ENCODE results near the gene GARIN5A. TPM values are rescaled to one million over a fixed set of nuclear protein-coding genes. Genes with fewer than 3 reads are reported as not detected.

Gene GARIN5A
- total RNA-seq, 1 experiment from 2014 or later = 0.84 TPM

DNA sequence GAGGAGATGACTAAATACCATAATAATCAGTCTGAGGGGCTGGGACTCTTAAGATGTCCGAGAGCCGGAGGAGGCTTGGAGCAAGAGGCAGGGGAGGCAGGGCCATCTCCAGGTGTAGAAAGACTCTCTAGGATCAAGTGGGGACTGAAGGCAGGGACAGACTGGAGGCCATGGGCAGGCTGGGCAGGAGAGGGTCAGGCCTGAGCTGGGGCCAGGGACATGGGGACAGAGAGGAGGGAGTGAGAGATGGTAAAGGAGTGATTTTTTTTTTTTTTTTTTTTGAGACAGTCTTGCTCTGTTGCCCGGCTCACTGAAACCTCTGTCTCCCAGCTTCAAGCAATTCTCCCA is 32.2 kb upstream of the GARIN5A start:
- H3K9me3 ChIP-seq (ENCODE audit: low read depth, low read length, poor library complexity, severe bottlenecking) = no peaks in the 10 kb centered on the region
- no TSS peak for BruUV-seq (replicated peaks)
- H3K27ac ChIP-seq (ENCODE audit: low read depth, low read length, poor library complexity, severe bottlenecking) = no peak overlapping the region
- ChIA-PET CTCF (interaction anchor here (0.6 to 0.7 kb wide), 3 partner anchors 22 to 581 kb away, joined by 4 to 10 read pairs (median 4); no protein-coding TSS in a partner anchor), POLR2A (ENCODE audit: low non-redundant PET) (no interaction called here)
- TF ChIP-seq, protein P1, sequence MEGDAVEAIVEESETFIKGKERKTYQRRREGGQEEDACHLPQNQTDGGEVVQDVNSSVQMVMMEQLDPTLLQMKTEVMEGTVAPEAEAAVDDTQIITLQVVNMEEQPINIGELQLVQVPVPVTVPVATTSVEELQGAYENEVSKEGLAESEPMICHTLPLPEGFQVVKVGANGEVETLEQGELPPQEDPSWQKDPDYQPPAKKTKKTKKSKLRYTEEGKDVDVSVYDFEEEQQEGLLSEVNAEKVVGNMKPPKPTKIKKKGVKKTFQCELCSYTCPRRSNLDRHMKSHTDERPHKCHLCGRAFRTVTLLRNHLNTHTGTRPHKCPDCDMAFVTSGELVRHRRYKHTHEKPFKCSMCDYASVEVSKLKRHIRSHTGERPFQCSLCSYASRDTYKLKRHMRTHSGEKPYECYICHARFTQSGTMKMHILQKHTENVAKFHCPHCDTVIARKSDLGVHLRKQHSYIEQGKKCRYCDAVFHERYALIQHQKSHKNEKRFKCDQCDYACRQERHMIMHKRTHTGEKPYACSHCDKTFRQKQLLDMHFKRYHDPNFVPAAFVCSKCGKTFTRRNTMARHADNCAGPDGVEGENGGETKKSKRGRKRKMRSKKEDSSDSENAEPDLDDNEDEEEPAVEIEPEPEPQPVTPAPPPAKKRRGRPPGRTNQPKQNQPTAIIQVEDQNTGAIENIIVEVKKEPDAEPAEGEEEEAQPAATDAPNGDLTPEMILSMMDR (conservative IDR thresholded peaks at IDR 0.05; ENCODE audit: low read depth, low read length) = no peak
- DNase-seq (ENCODE audit: low spot score) = no peak
- no peak overlapping the region for H3K4me3 ChIP-seq (ENCODE audit: low read depth, low read length, poor library complexity, severe bottlenecking)
- H3K27me3 ChIP-seq (replicated peaks; ENCODE audit: insufficient read depth, low read depth, low read length, poor library complexity) = no peaks in the 10 kb centered on the region
- H3K4me1 ChIP-seq (ENCODE audit: insufficient read depth, low read length, poor library complexity, severe bottlenecking) = peaks cover 6% of the 10 kb centered on the region
- intact Hi-C loops (cut with micrococcal nuclease; ENCODE audit: unreplicated experiment) = no loop called here
- H3K36me3 ChIP-seq (ENCODE audit: insufficient read depth, low read length, poor library complexity, severe bottlenecking) = no peaks in the 10 kb centered on the region

DNA sequence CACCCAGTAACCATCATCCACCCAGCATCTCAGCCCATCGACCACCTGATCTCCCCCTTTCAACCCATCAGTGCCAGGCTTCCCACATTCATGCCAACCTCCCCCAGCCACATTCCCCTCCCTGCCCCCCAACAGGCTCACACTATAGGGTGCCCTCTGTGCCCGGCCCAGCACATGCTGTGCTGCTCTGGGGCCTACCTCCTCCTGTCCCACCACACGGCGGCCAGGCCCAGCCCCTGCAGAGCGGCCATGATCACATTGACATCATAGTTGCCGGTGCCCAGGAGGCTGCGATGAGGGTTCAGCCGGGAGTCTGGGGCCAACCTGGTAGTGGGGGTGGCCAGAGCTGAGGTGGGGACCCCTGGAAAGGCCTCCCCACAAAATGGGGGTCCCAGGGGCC is 30.7 kb upstream of the GARIN5A start:
- Histone ChIP-seq H3K27ac (ENCODE audit: low read depth, low read length, poor library complexity, severe bottlenecking) (no peak overlapping the region), H3K4me3 (ENCODE audit: low read depth, low read length, poor library complexity, severe bottlenecking) (no peak overlapping the region), H3K9me3 (ENCODE audit: low read depth, low read length, poor library complexity, severe bottlenecking) (no peaks in the 10 kb centered on the region), H3K4me1 (ENCODE audit: insufficient read depth, low read length, poor library complexity, severe bottlenecking) (peaks cover 6% of the 10 kb centered on the region), H3K27me3 (replicated peaks; ENCODE audit: insufficient read depth, low read depth, low read length, poor library complexity) (no peaks in the 10 kb centered on the region), H3K36me3 (ENCODE audit: insufficient read depth, low read length, poor library complexity, severe bottlenecking) (no peaks in the 10 kb centered on the region)
- ChIA-PET CTCF (no interaction called here), POLR2A (ENCODE audit: low non-redundant PET) (no interaction called here)
- intact Hi-C loops (cut with micrococcal nuclease; ENCODE audit: unreplicated experiment) = no loop called here
- DNase-seq (ENCODE audit: low spot score) = no peak
- BruUV-seq (replicated peaks) = no TSS peak
- no peak for TF ChIP-seq EZH2 (IDR thresholded peaks at IDR 0.05; ENCODE audit: borderline replicate concordance, low read depth, low read length, poor library complexity, severe bottlenecking)
- TF ChIP-seq, protein P1 (conservative IDR thresholded peaks at IDR 0.05; ENCODE audit: low read depth, low read length) = no peak

DNA sequence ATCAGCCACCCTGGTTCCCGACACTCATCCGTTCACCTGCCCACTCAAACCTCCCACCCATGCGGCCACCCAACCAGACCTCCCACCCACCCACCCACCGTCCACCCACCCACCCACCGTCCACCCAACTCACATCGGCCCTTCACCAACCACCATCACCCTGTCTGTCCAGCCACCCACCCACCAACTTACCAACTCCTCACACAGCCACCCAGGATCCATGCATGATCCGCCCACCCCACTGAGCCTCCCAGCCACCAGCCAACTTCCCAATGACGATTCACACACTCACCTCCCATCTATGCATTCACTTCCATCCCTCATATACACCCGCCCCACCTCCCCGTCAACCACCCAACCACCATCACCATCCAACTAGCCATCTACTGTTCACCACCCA is 30.1 kb upstream of the GARIN5A start:
- intact Hi-C loops (cut with micrococcal nuclease; ENCODE audit: unreplicated experiment) = no loop called here
- H3K27ac ChIP-seq (ENCODE audit: low read depth, low read length, poor library complexity, severe bottlenecking) = no peak overlapping the region

More for the DNA sequence above, 30.1 kb upstream of the GARIN5A start:
- Histone ChIP-seq H3K4me1 (ENCODE audit: insufficient read depth, low read length, poor library complexity, severe bottlenecking) (peaks cover 6% of the 10 kb centered on the region), H3K27me3 (replicated peaks; ENCODE audit: insufficient read depth, low read depth, low read length, poor library complexity) (no peaks in the 10 kb centered on the region), H3K36me3 (ENCODE audit: insufficient read depth, low read length, poor library complexity, severe bottlenecking) (no peaks in the 10 kb centered on the region), H3K4me3 (ENCODE audit: low read depth, low read length, poor library complexity, severe bottlenecking) (no peak overlapping the region), H3K9me3 (ENCODE audit: low read depth, low read length, poor library complexity, severe bottlenecking) (no peaks in the 10 kb centered on the region)
- POLR2A ChIA-PET (ENCODE audit: low non-redundant PET) = no interaction called here
- CTCF ChIA-PET = no interaction called here
- BruUV-seq (replicated peaks) = no TSS peak
- no peak for DNase-seq (ENCODE audit: low spot score)
- TF ChIP-seq, protein P1 (conservative IDR thresholded peaks at IDR 0.05; ENCODE audit: low read depth, low read length) = no peak
- TF ChIP-seq EZH2 (IDR thresholded peaks at IDR 0.05; ENCODE audit: borderline replicate concordance, low read depth, low read length, poor library complexity, severe bottlenecking) = no peak
